GM21367 (cell line): ENCODE data around the gene ZNF18.
"Not testable (repeated sequence)": the region's sequence is repeated elsewhere in the genome, so short reads cannot be mapped to it uniquely, and the experiment has no call there.

Source experiments
- ATAC-seq: cut with Tn5 transposase; IDR thresholded peaks from one replicate; pipeline ENCODE4 v1.9.1; 2021; ENCODE audit not compliant: unreplicated experiment

ZNF18 gene

GRCh38 chr17:11986942-11987329, 10.3 kb downstream of the ZNF18 start:
- no peak for ATAC-seq

- no peak for ATAC-seq
Observed at GRCh38 chr17:11986179-11986941, 10.9 kb downstream of the ZNF18 start.

- ATAC-seq: no peak
Observed at GRCh38 chr17:11981862-11982261, 15.4 kb downstream of the ZNF18 start.

- ATAC-seq: no peak
Observed at GRCh38 chr17:11980813-11981212, 16.5 kb downstream of the ZNF18 start.

GRCh38 chr17:11979795-11980194, 17.5 kb downstream of the ZNF18 start:
- no peak for ATAC-seq

GRCh38 chr17:11972741-11973140, 24.5 kb downstream of the ZNF18 start:
- not testable (repeated sequence) for ATAC-seq

- ATAC-seq: no peak
Observed at GRCh38 chr17:11969565-11969964, 27.7 kb downstream of the ZNF18 start.

GRCh38 chr17:11954936-11955335, 42.3 kb downstream of the ZNF18 start:
- ATAC-seq: no peak

GRCh38 chr17:11953924-11954323, 43.4 kb downstream of the ZNF18 start:
- no peak for ATAC-seq

GRCh38 chr17:11952610-11953009, 44.7 kb downstream of the ZNF18 start:
- ATAC-seq: no peak

GRCh38 chr17:11950771-11951519, 46.3 kb downstream of the ZNF18 start:
- no peak for ATAC-seq

- ATAC-seq: not testable (repeated sequence)
Observed at GRCh38 chr17:11949571-11949970, 47.7 kb downstream of the ZNF18 start.

- no peak for ATAC-seq
Observed at GRCh38 chr17:11948789-11949188, 48.5 kb downstream of the ZNF18 start.

- ATAC-seq: no peak
Observed at GRCh38 chr17:11944587-11944986, 52.7 kb downstream of the ZNF18 start.

- no peak for ATAC-seq
Observed at GRCh38 chr17:11943759-11944347, 53.4 kb downstream of the ZNF18 start.

GRCh38 chr17:11943086-11943485, 54.2 kb downstream of the ZNF18 start:
- ATAC-seq: not testable (repeated sequence)

GRCh38 chr17:11940904-11941303, 56.4 kb downstream of the ZNF18 start:
- ATAC-seq: no peak

- ATAC-seq: no peak
Observed at GRCh38 chr17:11935734-11936406, 61.4 kb downstream of the ZNF18 start.

GRCh38 chr17:11932337-11932898, 64.9 kb downstream of the ZNF18 start:
- no peak for ATAC-seq

- ATAC-seq: no peak
Observed at GRCh38 chr17:11928436-11928835, 68.8 kb downstream of the ZNF18 start.
